WTC11 (cell line): ENCODE results near the gene PPP2R5E. TPM values are rescaled to one million over a fixed set of nuclear protein-coding genes. Genes with fewer than 3 reads are reported as not detected.

Experiments used
- ATAC-seq: fragments of 200-7000 bp; cut with Tn5 transposase; 2 replicates; pipeline ENCODE4 v1.10.0; 2021; ENCODE audit warnings: mild to moderate bottlenecking, moderate library complexity
- CTCF ChIA-PET: fragments of 300-600 bp; sonication (Branson Sonifier 250); formaldehyde crosslinking; loops from one replicate; lab custom pipeline; 2021; ENCODE audit warnings: antibody characterized with exemption; lab: Charles Lee
- POLR2A ChIA-PET: fragments of 350-600 bp; sonication (Branson Sonifier 250); formaldehyde crosslinking; loops from one replicate; lab custom pipeline; 2021; ENCODE audit warnings: antibody characterized with exemption; lab: Charles Lee
- DNase-seq: peaks from one replicate; pipeline ENCODE4 v3.0.0; 2021; ENCODE audit warnings: low spot score
- H3K27ac Mint-ChIP-seq: 2 replicates; pipeline ENCODE4 v1.8.0; 2021; ENCODE audit warnings: mixed read lengths
- H3K27me3 Mint-ChIP-seq: 2 replicates; pipeline ENCODE4 v1.8.0; 2021; ENCODE audit warnings: low read depth, mild to moderate bottlenecking, moderate library complexity, mixed read lengths
- H3K36me3 Mint-ChIP-seq: 2 replicates; pipeline ENCODE4 v1.8.0; 2021; ENCODE audit warnings: mixed read lengths
- H3K4me1 Mint-ChIP-seq: 2 replicates; pipeline ENCODE4 v1.8.0; 2022; ENCODE audit warnings: mixed read lengths
- H3K4me3 Mint-ChIP-seq: 2 replicates; pipeline ENCODE4 v1.8.0; 2021; ENCODE audit warnings: mild to moderate bottlenecking, moderate library complexity, mixed read lengths
- H3K9me3 Mint-ChIP-seq: 2 replicates; pipeline ENCODE4 v1.8.0; 2021; ENCODE audit warnings: mixed read lengths
- AFF4 ChIP-seq: sonication (generic); formaldehyde crosslinking; IDR thresholded peaks from 2 replicates; pipeline ENCODE4 v1.8.1; 2023; ENCODE audit warnings: mild to moderate bottlenecking, missing genetic modification reagents, borderline replicate concordance
- ATF3 ChIP-seq: sonication (generic); formaldehyde crosslinking; conservative IDR thresholded peaks from 2 replicates; pipeline ENCODE4 v1.8.1; 2022; ENCODE audit warnings: mild to moderate bottlenecking, missing genetic modification reagents
- ATF6 ChIP-seq: sonication (generic); formaldehyde crosslinking; IDR thresholded peaks from 2 replicates; pipeline ENCODE4 v1.8.1; 2023; ENCODE audit warnings: mild to moderate bottlenecking, missing genetic modification reagents
- CREM ChIP-seq: sonication (generic); formaldehyde crosslinking; IDR thresholded peaks from 2 replicates; pipeline ENCODE4 v1.8.1; 2022; ENCODE audit warnings: mild to moderate bottlenecking, missing genetic modification reagents, moderate library complexity
- FOXJ3 ChIP-seq: sonication (generic); formaldehyde crosslinking; IDR thresholded peaks from 2 replicates; pipeline ENCODE4 v1.9.0; 2021; ENCODE audit warnings: missing genetic modification reagents, mild to moderate bottlenecking, borderline replicate concordance
- HMGXB4 ChIP-seq: sonication (generic); formaldehyde crosslinking; IDR thresholded peaks from 2 replicates; pipeline ENCODE4 v1.8.1; 2023; ENCODE audit warnings: mild to moderate bottlenecking, moderate library complexity, missing genetic modification reagents
- JAZF1 ChIP-seq: fragments of 250-450 bp; sonication (Bioruptor Pico); IDR thresholded peaks from 2 replicates; pipeline ENCODE4 v1.9.0; 2021; ENCODE audit warnings: moderate library complexity, mild to moderate bottlenecking, inconsistent platforms
- NFATC4 ChIP-seq: fragments of 250-450 bp; sonication (Bioruptor Pico); IDR thresholded peaks from 2 replicates; pipeline ENCODE4 v1.9.0; 2021; ENCODE audit warnings: mild to moderate bottlenecking
- NR1H2 ChIP-seq: sonication (generic); formaldehyde crosslinking; IDR thresholded peaks from 2 replicates; pipeline ENCODE4 v1.9.0; 2021; ENCODE audit warnings: mild to moderate bottlenecking, moderate library complexity, missing genetic modification reagents
- RORB ChIP-seq: fragments of 250-450 bp; sonication (Bioruptor Pico); IDR thresholded peaks from 2 replicates; pipeline ENCODE4 v1.9.0; 2021; ENCODE audit warnings: mild to moderate bottlenecking
- TCF7 ChIP-seq: sonication (generic); formaldehyde crosslinking; IDR thresholded peaks from 2 replicates; pipeline ENCODE4 v1.8.0; 2022; ENCODE audit warnings: mild to moderate bottlenecking, low read depth, missing genetic modification reagents, moderate library complexity
- ZNF121 ChIP-seq: sonication (generic); formaldehyde crosslinking; IDR thresholded peaks from 2 replicates; pipeline ENCODE4 v1.8.0; 2023; ENCODE audit warnings: missing genetic modification reagents
- ZNF416 ChIP-seq: fragments of 250-450 bp; sonication (Bioruptor Pico); IDR thresholded peaks from 2 replicates; pipeline ENCODE4 v1.9.0; 2021; ENCODE audit warnings: mild to moderate bottlenecking, inconsistent platforms
- ZNF512 ChIP-seq: sonication (generic); formaldehyde crosslinking; IDR thresholded peaks from 2 replicates; pipeline ENCODE4 v1.8.1; 2022; ENCODE audit warnings: missing genetic modification reagents, borderline replicate concordance
- ZNF671 ChIP-seq: fragments of 250-450 bp; sonication (Bioruptor Pico); IDR thresholded peaks from 2 replicates; pipeline ENCODE4 v1.8.0; 2021; ENCODE audit warnings: mild to moderate bottlenecking
- total RNA-seq: library from RNA; stranded (reverse); gene quantifications from 3 replicates; pipeline ENCODE4 v1.2.3, GENCODE V29; 2021
- TF ChIP-seq, protein P1 (sequence below): fragments of 250-450 bp; sonication (Bioruptor Pico); IDR thresholded peaks from 2 replicates; pipeline ENCODE4 v1.9.0; 2021; ENCODE audit warnings: moderate library complexity, mild to moderate bottlenecking, inconsistent platforms, borderline replicate concordance
- TF ChIP-seq, protein P2 (sequence below): sonication (generic); formaldehyde crosslinking; IDR thresholded peaks from 2 replicates; pipeline ENCODE4 v1.8.0; 2022; ENCODE audit warnings: mild to moderate bottlenecking, missing genetic modification reagents
- TF ChIP-seq, protein P3 (sequence below): sonication (generic); formaldehyde crosslinking; conservative IDR thresholded peaks from 2 replicates; pipeline ENCODE4 v1.8.1; 2023; ENCODE audit warnings: mild to moderate bottlenecking, low read depth, missing genetic modification reagents, moderate library complexity

Gene PPP2R5E
- total RNA-seq, 1 experiment from 2014 or later: 59.0 TPM

DNA sequence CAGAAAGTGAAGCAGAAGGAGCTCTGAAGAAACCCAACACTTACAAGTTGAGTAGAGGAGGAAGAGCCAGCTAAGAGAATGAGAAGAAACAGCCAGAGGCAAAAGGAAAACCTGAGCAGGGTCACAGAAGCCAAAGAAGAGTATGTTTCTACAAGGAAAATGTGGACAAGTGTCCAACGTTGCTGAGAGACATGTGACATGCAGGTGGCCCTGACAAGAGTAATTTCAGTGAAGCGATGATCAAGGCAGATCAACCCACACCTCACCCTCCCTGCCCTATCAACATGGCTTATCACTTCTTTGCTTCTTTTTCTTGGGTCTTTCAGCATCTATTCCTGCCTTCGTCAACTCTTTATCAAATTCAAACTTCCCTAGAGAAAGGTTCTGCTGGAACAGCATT is 68.3 kb downstream of the PPP2R5E start:
- TF ChIP-seq ATF3: no peak
- no peak for TF ChIP-seq ZNF671 (CRISPR knock-in tag)
- TF ChIP-seq, protein P1, sequence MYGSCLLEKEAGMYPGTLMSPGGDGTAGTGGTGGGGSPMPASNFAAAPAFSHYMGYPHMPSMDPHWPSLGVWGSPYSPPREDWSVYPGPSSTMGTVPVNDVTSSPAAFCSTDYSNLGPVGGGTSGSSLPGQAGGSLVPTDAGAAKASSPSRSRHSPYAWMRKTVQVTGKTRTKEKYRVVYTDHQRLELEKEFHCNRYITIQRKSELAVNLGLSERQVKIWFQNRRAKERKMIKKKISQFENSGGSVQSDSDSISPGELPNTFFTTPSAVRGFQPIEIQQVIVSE (CRISPR knock-in tag): no peak
- TF ChIP-seq ZNF121 (CRISPR knock-in tag): no peak
- TF ChIP-seq HMGXB4 (CRISPR knock-in tag): no peak
- TF ChIP-seq, protein P2, sequence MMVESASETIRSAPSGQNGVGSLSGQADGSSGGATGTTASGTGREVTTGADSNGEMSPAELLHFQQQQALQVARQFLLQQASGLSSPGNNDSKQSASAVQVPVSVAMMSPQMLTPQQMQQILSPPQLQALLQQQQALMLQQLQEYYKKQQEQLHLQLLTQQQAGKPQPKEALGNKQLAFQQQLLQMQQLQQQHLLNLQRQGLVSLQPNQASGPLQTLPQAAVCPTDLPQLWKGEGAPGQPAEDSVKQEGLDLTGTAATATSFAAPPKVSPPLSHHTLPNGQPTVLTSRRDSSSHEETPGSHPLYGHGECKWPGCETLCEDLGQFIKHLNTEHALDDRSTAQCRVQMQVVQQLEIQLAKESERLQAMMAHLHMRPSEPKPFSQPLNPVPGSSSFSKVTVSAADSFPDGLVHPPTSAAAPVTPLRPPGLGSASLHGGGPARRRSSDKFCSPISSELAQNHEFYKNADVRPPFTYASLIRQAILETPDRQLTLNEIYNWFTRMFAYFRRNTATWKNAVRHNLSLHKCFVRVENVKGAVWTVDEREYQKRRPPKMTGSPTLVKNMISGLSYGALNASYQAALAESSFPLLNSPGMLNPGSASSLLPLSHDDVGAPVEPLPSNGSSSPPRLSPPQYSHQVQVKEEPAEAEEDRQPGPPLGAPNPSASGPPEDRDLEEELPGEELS (CRISPR knock-in tag): no peak
- no peak for TF ChIP-seq JAZF1 (CRISPR knock-in tag)
- TF ChIP-seq, protein P3, sequence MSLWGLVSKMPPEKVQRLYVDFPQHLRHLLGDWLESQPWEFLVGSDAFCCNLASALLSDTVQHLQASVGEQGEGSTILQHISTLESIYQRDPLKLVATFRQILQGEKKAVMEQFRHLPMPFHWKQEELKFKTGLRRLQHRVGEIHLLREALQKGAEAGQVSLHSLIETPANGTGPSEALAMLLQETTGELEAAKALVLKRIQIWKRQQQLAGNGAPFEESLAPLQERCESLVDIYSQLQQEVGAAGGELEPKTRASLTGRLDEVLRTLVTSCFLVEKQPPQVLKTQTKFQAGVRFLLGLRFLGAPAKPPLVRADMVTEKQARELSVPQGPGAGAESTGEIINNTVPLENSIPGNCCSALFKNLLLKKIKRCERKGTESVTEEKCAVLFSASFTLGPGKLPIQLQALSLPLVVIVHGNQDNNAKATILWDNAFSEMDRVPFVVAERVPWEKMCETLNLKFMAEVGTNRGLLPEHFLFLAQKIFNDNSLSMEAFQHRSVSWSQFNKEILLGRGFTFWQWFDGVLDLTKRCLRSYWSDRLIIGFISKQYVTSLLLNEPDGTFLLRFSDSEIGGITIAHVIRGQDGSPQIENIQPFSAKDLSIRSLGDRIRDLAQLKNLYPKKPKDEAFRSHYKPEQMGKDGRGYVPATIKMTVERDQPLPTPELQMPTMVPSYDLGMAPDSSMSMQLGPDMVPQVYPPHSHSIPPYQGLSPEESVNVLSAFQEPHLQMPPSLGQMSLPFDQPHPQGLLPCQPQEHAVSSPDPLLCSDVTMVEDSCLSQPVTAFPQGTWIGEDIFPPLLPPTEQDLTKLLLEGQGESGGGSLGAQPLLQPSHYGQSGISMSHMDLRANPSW (CRISPR knock-in tag): no peak
- no peak for TF ChIP-seq FOXJ3 (CRISPR knock-in tag)
- TF ChIP-seq CREM (CRISPR knock-in tag): no peak
- no peak for TF ChIP-seq ZNF416 (CRISPR knock-in tag)
- TF ChIP-seq RORB (CRISPR knock-in tag): no peak
- TF ChIP-seq AFF4 (CRISPR knock-in tag): no peak
- TF ChIP-seq ZNF512 (CRISPR knock-in tag): no peak
- TF ChIP-seq NFATC4 (CRISPR knock-in tag): no peak
- TF ChIP-seq ATF6 (CRISPR knock-in tag): no peak
- TF ChIP-seq NR1H2: no peak
- no peak for TF ChIP-seq TCF7 (CRISPR knock-in tag)
- TF ChIP-seq, all 79 proteins: peak for 0
- POLR2A ChIA-PET: no interaction called here
- no peaks in the 10 kb centered on the region for H3K9me3 Mint-ChIP-seq
- H3K36me3 Mint-ChIP-seq: no peaks in the 10 kb centered on the region
- no peaks in the 10 kb centered on the region for H3K27me3 Mint-ChIP-seq
- peaks cover 15% of the 10 kb centered on the region for H3K4me1 Mint-ChIP-seq
- no peak overlapping the region; the same call in 1 of the 2 replicates for H3K27ac Mint-ChIP-seq
- DNase-seq (no peak), ATAC-seq (no peak)
- CTCF ChIA-PET: no interaction called here
- no peak overlapping the region for H3K4me3 Mint-ChIP-seq
